Measurements from ENCODE around the gene ZFP90.
A peak's percentile ranks its signal among the peaks of the same experiment; 100 is the strongest.
"Not testable (repeated sequence)": the region's sequence is repeated elsewhere in the genome, so short reads cannot be mapped to it uniquely, and the experiment has no call there.

The ZFP90 gene

DNA sequence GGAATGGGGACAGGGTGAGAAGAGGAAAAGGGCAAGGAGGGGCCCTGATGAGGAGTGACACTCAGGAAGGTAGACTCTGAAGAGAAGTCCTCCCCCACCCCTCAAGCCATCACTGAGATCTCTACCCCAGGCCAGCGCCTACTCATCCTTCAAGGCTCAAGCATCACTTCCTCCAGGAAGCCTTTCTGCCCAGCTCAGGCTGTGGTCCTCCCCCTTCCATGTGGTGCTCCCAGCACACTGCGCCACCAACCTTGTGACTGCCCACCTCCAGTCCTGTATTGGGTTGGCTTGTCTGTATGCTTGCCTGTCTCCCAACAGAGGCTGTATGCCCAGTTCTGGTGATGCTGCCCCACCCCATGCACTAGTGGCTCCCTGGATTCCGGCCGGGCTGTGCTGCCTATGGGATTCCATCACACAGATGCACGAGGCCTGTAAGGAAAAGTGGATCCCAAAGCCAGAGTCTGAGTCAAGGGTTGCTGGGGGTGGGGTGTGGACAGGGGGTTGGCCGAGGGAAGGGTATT is 19.8 kb upstream of the ZFP90 start:
- no peak for DNase-seq

DNA sequence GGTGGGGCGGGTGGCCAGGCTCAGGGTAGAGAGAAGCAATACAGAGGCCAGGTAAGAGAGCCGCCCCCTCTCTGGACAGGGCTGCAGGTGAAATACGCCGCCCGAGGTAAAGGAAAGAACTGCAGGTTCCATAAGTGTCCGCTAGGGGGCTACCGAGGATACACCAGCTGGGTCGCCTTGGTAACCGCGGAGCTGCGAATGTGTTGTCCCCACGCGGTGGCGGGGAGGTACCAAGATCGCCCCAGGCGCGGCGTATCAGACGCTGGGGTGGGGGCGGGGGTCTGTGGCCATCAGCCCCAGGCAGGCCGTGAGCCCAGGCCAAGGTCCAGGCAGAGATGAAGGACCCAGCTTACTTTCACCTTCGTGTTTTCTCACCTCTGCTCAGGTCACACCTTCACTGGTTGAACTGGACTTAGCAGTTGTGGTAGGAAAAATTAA is 18.4 kb upstream of the ZFP90 start:
- DNase-seq: peak; percentile 66

DNA sequence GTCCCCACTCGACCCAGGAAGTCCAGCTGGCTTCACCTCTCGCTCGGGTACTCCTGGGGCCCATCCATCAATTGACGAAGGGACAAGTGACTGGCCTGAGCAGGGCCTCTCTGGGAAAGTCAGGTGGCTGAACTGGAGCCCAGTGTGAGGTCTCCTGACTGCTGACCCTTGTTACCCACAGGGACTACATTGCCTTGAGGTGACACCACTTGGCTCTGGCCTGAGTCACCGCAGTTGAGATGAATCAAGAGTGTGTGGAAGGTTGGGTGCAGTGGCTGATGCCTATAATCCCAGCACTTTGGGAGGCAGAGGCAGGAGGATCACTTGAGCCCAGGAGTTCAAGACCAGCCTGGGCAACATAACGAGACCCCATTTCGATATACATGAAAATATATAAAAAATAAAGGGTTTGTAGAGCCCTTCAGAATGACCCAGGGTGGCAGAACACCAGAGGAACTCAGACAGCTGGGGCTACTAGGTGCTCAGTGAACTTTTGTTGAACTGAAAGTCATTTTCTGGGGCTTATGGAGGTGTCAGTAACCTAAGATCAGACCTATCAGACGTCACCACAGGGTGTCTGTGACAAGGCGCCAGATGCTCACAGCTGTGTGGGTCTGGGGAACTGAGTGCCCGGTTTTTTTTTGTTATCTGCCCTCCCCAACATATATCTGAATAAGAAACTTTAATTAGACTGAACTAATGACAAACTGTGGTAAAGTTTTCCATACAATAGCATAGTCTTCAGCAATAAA is 14.8 kb upstream of the ZFP90 start:
- DNase-seq: no peak

DNA sequence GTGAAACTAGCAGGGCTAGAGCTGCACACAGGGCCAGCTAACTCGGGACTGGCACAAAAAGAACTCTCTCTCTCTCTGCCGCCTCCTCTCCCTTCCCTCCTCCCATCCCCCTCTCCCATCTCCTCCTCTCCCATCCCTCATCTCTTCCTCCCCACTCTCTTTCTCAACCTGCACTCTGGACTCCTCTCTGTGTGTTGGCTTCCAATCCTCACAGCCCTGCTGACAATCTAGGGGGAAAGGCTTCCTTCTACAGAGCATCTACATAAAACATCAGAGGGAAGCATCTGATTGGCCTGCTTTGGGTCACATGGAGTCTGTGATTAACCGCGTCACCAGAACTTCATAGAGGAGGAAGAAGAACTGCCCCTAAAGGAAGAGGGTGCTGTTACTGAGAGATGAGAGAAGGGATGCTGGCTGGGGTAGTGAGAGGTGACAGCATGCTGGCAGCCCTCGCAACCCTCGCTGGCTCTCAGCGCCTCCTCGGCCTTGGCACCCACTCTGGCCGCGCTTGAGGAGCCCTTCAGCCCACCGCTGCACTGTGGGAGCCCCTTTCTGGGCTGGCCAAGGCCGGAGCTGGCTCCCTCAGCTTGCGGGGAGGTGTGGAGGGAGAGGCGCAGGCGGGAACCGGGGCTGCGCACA is 12.8 kb upstream of the ZFP90 start:
- DNase-seq: no peak

DNA sequence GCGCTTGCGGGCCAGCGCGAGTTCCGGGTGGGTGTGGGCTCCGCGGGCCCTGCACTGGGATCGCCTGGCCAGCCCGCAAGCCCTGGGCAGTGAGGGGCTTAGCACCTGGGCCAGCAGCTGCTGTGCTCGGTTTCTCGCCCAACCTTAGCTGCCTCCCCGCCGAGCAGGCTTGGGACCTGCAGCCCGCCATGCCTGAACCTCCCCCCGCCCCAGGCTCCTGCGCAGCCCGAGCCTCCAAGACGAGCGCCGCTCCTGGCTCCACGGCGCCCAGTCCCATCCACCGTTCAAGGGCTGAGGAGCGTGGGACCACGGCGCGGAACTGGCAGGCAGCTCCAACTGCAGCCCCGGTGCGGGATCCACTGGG is 12.3 kb upstream of the ZFP90 start:
- DNase-seq: no peak

DNA sequence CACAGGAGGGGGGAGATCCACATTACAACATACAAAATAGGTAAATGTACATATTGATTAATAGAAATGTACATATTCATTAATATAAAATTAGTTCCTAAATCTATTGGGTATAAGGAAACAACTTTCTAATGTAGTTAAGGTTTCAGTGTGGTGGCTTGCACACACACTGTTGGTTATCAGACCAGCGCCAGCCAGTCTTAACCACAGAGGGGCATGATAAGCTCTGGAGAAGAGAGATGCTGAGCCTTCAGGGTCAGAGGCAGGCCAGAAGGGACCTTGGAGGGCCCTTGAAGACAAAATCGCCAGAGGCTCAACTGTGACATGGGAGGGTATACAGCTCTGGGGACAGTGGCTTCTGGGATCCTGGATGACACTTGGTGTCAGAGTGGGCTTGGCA is 10.9 kb upstream of the ZFP90 start:
- DNase-seq: no peak

DNA sequence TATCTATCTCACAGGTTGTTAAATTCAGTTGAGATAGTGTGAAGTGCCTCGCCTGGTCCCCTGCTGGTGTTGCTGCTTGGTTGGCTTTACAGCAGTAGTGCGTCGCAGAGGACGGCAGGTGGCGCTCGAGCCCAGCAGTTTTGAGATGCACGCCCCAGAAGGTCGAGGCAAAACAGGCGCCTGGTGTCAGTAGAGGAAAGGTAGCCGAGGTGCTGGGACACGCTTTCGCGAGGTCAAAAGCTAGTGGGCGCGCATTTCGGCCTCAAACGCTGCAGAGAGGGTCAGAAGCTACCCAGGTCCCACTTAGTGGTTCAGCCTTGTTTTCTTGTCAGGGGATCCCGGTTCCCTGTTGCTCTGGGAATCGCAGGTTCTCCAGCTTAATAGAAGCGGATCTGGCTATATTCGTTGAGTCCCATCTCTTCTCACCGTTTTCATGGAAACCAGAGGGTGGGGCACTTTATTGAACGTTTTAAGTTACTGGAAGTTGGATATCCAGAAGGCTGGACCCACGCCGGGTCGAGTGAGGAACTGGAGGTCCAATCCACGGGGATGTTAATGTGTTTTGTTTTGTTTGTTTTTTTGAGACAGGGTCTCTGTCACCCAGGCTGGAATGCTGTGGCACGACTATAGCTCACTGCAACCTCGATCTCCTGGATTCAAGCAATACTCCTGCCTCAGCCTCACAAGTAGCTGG is 10.3 kb upstream of the ZFP90 start:
- DNase-seq: no peak

DNA sequence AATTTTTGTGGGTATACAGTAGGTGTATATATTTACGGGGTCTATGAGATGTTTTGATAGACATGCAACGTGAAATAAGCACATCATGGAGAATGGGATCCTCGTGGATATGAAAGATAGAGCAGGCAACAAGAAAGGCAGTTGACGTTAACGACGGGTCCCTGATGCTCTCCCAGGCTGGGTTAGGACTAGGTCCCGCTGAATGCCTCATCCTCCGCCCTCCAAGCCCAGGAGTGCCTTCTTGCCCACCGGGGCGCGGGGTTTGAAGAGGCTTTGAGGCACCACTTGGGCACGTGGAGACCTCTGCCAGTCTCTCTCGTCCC is 9.5 kb upstream of the ZFP90 start:
- no peak for DNase-seq

DNA sequence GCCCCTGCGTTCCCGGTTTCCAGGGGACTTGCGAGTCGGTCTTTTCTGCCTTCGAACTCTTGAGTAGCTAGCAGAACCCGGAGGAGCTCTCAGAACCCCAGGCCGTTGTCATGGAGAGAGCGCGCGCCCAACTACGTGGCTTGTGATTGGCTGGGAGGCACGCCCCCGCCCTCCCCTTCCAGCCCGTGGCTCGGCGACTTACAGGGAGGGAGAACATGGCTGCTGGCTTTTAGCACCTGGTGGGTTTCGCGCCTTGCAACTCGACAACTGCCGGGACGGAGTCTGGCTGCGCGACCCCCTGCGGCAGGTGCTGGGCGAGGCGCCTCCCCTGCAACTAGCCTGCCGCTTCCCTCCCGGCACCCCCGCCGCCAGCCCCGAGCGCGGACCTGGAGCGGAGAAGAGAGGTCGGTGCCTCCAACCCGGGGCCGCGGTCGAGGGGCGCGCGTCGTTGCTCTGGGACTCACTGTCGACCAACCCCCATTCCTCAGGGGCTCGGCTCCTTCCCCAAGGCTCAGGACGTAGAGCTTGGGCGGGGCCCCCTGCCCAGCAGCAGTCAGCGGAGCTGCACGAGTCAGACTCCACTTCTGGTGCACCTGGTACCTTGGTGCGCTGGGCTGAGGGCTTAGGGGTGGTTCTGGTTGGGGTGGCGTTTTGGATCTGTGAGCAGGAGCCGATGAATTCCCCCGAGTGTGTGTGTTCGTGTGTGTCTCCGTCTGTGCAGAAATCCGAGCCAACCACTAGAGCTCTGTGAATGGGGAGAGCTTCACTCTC is 9.0 kb upstream of the ZFP90 start:
- peak; percentile 54 for DNase-seq

DNA sequence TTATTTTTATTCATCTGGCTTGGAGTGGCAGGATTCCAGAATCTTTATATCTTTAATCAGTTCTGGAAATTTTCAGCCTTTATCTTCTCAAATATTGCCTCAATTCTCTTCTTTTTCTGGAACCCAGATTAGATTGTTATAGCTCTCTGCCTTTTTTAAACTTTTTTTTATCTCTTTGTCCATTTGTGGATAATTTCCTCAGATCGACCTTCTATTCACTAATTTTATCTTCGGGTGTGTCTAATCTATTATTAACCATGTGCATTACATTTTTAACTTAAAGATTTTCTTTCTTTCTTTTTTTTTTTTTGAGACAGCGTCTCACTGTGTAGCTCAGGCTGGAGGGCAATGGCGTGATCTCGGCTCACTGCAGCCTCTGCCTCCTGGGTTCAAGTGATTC is 5.2 kb upstream of the ZFP90 start:
- no peak for DNase-seq

DNA sequence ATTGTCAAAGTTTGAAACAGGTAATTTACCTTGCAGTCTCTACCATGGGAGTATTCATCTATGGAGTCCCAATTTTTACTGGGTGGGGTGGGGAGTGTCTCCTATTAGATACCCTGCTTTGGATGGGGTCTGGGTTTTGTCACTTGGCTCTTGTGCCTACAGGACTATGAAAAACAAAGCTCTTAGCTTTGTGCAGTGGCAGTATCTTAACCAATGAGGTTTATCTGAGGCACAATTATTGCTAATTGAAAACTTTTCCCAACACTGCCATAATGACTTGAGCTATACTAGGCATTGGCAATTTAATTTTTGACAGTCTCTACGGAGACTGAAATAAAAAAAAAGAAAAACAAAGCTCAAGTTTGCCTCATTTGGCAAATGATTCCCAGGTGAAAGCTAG is 3.8 kb upstream of the ZFP90 start:
- no peak for DNase-seq

DNA sequence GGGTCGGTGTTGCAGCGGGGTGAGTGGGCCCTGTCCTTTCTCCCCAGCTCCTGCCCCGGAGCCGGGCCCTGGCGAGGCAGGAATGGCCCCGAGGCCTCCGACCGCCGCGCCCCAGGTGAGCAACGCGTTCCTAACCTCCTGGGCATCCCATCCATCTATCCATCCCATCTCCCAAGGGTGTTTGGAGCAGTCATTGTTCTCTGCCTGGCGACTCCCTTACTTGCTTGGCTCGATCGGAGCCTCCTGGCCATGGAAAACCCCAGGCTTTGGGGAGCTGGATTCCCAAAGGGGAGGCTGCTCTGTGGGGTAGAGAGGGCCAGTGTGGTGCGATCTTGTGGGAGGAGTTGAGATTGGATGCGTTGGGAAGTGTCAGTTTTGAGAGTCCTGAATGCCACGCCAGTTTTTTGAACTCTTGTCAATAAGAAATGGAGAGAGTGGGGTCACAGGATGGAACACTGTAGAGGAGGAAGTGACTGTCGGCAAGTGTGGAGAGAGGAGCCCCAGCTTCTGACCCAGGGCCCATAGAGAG is 684 bp downstream of the ZFP90 start:
- DNase-seq: no peak

DNA sequence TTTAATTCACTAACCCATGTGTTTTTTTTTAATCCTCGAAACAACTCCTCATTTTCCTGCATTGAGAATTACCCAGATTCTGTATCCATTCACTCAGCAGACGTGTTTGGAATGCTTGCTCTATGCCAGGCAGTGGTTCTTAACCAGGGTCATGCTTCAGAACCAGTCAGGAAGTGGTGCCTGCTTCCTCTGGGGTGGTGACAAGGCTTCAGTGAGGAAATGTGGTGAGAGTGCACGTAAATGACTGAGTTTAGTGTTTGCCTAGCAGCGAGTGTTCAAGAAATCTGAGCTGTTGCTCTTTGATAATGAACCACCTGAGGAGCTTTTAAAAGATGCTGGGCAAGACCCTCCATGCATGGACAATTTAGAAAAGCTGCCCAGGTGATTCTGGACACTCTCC is 9.9 kb downstream of the ZFP90 start:
- DNase-seq: no peak

DNA sequence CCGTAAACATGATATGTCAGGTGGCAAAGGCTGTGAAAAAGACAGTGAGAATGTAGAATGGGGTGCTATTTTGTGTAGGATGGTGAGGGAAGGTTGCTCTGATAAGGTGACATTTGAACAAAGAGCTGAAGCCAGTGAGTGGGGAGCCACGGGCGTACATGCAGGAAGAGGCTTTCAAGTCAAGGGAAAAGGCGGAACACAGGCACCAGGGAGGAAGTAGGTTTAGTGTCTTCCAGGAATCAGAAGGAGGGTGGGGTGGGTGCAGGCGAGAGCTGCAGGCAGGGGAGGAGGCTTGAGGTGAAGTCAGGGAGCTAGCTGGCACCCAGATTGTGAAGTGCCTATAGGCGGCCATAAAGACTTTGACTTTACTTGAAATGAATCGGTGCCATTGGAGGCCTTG is 14.1 kb downstream of the ZFP90 start:
- DNase-seq: no peak

DNA sequence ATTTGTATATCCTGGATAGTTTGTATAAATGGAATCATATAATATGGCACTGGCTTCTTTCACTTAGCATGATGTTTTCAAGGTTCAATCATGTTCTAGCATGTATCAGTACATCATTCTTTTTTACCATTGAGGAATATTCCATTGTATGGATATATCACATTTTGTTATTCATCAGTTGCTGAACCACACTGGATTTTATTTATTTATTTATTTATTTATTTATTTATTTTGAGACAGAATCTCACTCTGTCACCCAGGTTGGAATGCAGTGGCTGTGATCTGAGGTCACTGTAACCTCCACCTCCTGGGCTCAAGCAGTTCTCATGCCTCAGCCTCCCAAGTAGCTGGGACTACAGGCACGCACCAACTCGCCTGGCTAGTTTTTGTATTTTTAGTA is 21.2 kb downstream of the ZFP90 start:
- not testable (repeated sequence) for DNase-seq

DNA sequence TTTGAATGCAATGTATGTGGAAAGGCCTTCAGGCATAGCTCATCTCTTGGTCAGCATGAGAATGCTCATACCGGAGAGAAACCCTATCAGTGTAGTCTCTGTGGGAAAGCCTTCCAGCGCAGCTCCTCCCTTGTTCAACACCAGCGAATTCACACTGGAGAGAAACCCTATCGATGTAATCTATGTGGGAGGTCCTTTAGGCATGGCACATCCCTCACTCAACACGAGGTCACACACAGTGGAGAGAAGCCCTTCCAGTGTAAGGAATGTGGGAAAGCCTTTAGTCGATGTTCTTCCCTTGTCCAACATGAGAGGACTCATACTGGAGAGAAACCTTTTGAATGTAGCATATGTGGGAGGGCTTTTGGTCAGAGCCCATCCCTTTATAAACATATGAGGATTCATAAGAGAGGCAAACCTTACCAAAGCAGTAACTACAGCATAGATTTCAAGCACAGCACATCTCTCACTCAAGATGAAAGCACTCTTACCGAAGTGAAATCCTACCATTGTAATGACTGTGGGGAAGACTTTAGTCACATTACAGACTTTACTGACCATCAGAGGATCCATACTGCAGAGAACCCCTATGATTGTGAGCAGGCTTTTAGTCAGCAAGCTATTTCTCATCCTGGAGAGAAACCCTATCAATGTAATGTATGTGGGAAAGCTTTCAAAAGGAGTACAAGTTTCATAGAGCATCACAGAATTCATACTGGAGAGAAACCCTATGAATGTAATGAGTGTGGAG is 24.7 kb downstream of the ZFP90 start:
- no peak for DNase-seq

DNA sequence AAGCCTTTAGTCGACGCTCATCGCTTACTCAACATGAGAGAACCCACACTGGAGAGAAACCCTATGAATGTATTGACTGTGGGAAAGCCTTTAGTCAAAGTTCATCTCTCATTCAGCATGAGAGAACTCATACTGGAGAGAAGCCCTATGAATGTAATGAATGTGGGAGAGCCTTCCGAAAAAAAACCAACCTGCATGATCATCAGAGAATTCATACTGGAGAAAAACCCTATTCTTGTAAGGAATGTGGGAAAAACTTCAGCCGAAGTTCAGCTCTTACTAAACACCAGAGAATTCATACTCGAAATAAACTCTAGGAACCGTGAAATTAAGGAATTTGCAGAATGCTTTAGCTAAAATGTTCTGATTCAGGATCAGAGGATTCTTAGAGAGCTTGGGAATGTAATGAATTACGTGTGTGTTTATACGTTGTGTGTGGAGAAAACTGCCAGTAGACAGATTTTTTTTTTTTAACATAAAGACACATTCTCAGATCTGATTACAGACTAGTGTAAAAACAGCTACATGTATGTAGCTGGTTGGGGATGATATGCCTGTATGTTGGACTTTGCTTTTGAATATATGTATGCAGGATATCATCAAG is 25.4 kb downstream of the ZFP90 start:
- no peak for DNase-seq

DNA sequence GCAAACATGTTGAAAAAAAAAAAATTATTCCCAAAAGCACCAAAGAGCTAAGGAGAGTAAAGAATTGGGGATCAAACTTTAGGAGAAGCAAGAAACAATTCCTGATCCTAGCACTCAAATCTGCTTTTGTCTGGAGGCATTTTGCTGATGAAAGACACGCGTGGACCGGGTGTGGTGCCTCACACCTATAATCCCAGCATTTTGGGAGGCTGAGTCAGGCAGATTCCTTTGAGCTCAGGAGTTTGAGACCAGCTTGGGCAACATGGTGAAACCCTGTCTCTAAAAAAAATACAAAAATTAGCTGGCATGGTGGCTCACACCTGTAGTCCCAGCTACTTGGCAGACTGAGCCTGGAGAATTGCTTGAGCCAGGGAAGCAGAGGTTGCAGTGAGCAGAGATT is 35.4 kb downstream of the ZFP90 start:
- no peak for DNase-seq

DNA sequence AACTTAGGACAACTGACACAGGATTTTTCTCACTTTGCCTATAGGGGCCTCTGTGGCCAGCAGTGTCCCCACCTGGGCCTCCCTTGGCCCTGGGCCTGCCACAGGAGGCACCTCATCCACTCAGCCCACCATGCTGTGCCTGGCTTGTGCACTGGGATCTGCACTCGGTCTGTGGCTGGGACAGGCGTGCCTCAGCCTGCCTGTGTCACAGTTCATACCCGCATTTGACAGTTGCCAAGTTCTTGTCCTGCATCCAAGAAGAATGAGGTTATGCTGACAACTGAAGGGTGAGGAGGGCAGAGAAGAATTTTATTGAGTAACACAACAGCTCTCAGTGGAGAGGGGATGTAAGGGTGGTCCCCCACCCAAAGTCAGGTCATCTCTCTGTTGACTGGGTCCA is 36.0 kb downstream of the ZFP90 start:
- no peak for DNase-seq

DNA sequence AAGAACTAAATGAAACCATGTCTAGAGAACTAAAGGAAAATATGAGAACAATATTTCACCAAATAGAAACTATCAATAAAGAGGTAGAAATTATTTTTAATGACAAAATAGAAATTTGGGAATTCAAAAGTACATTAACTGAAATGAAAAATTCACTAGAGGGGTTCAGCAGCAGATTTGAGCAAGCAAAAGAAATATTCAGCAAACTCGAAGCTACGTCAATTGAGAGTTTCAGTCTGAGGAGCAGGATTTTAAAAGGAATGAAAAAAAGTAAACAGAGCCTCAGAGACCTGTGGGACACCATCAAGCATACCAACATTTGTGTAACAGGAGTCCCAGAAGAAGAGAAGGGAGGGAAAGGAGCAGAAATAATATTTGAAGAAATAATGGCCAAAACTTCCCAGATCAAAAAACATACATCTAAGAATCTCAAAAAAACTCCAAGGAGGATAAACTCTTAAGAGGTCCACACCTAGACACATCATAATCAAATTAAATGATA is 38.3 kb downstream of the ZFP90 start:
- no peak for DNase-seq

DNA sequence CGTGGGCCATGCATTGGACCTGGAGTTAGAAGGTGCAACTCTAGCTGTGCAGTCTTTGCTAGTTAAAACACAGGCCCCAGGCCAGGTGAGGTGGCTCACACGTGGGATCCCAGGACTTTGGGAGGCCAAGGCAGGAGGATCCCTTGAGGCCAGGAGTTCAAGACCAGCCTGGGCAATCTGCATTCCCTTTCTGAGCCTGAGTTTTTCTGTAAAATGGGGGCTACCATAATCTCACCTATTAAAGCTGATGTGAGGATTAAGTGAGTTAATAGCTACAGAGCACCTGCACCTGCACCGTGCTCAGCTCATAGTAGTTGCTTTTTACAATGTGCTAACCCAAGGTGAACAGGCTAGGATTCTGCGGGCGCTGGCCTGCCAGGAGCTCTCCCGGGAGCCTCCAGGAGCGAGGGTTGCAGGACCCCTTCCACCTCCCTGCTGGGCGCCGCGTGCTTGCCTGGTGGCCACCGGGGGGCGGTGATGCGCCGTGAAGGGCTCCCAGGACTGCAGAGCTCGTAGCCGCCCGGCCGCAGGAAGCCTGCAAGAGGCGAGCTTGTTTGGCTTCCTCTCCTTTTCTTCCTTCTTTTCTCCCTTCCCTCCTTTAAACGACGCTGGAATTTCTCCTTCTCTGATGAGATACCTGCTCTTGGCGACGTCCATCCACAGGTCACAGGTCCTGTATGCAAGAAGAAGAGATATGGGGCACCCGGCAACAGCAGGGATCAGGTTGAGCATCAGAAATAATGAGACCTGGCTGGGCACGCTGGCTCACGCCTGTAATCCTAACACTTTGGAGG is 51.3 kb downstream of the ZFP90 start:
- DNase-seq: no peak
